Muscle layer of duodenum (tissue), 2 donors: ENCODE results near the gene ORMDL3.
A peak's percentile ranks its signal among the peaks of the same experiment; 100 is the strongest.
"Not testable (repeated sequence)": the region's sequence is repeated elsewhere in the genome, so short reads cannot be mapped to it uniquely, and the experiment has no call there.

ENCODE experiments used
- H3K27ac ChIP-seq: one replicate; pipeline ENCODE4 v1.7.0; 2013; ENCODE audit warnings: mild to moderate bottlenecking, low read length
- H3K27me3 ChIP-seq: one replicate; pipeline ENCODE4 v1.7.0; 2013; ENCODE audit warnings: low read depth, mild to moderate bottlenecking, control low read depth, low read length
- H3K36me3 ChIP-seq, 2 donors: one replicate each; pipeline ENCODE4 v1.7.0; 2013; ENCODE audit warnings: low read length in 2 of 2, control low read depth in 1 of 2, mild to moderate bottlenecking in 1 of 2; ENCODE audit not compliant: insufficient read depth in 2 of 2, control insufficient read depth in 1 of 2
- H3K4me1 ChIP-seq, 2 donors: one replicate each; pipeline ENCODE4 v1.7.0; 2013; ENCODE audit warnings: low read length in 2 of 2, mild to moderate bottlenecking in 2 of 2, control low read depth in 1 of 2, moderate library complexity in 1 of 2; ENCODE audit not compliant: insufficient read depth in 2 of 2, control insufficient read depth in 1 of 2
- H3K4me3 ChIP-seq, 2 donors: one replicate each; pipeline ENCODE4 v1.7.0; 2013; ENCODE audit warnings: low read length in 2 of 2, low read depth in 1 of 2, mild to moderate bottlenecking in 1 of 2
- H3K9me3 ChIP-seq, 2 donors: one replicate each; pipeline ENCODE4 v1.7.0; 2013; ENCODE audit warnings: low read length in 2 of 2, control low read depth in 1 of 2, mild to moderate bottlenecking in 1 of 2; ENCODE audit not compliant: control insufficient read depth in 1 of 2
- donor health status: healthy.

Gene ORMDL3

GRCh38 chr17:39963829-39964228 is 36.4 kb upstream of the ORMDL3 start:
- H3K4me3 ChIP-seq: no peak overlapping the region
- no peaks in the 10 kb centered on the region for H3K9me3 ChIP-seq
- H3K36me3 ChIP-seq: no peaks in the 10 kb centered on the region
- H3K27ac ChIP-seq: no peak overlapping the region
- no peaks in the 10 kb centered on the region for H3K27me3 ChIP-seq
- H3K4me1 ChIP-seq: peaks cover 0 to 4% of the 10 kb centered on the region in 2 donors

- peaks cover 0 to 4% of the 10 kb centered on the region in 2 donors for H3K4me1 ChIP-seq
- no peak within 1 kb of the TSS for H3K27ac ChIP-seq
- H3K27me3 ChIP-seq: no peaks in the 10 kb centered on the region
- H3K9me3 ChIP-seq: no peaks in the 10 kb centered on the region
- H3K36me3 ChIP-seq: no peaks in the 10 kb centered on the region
- no peak within 1 kb of the TSS for H3K4me3 ChIP-seq
These were observed 35.3 kb upstream of the ORMDL3 start, which contains the start of gene GSDMA for GRCh38 chr17:39962642-39963220. TSS of gene GSDMA (plus strand) at chr17:39963004. CDS start at chr17:39965688, 2,684 bp downstream.

GRCh38 chr17:39960524-39961041 is 33.2 kb upstream of the ORMDL3 start:
- Histone ChIP-seq H3K27ac (no peak overlapping the region), H3K4me3 (no peak overlapping the region), H3K27me3 (no peaks in the 10 kb centered on the region), H3K36me3 (no peaks in the 10 kb centered on the region), H3K9me3 (no peaks in the 10 kb centered on the region), H3K4me1 (peaks cover 0 to 4% of the 10 kb centered on the region in 2 donors)

GRCh38 chr17:39955726-39956225 is 28.4 kb upstream of the ORMDL3 start:
- Histone ChIP-seq H3K4me1 (peaks cover 0 to 8% of the 10 kb centered on the region in 2 donors), H3K9me3 (no peaks in the 10 kb centered on the region), H3K27me3 (no peaks in the 10 kb centered on the region), H3K4me3 (no peak overlapping the region), H3K36me3 (no peaks in the 10 kb centered on the region), H3K27ac (no peak overlapping the region)

GRCh38 chr17:39954876-39955275 is 27.5 kb upstream of the ORMDL3 start:
- no peak overlapping the region for H3K4me3 ChIP-seq
- peaks cover 0 to 8% of the 10 kb centered on the region in 2 donors for H3K4me1 ChIP-seq
- no peaks in the 10 kb centered on the region for H3K36me3 ChIP-seq
- H3K9me3 ChIP-seq: no peaks in the 10 kb centered on the region
- H3K27me3 ChIP-seq: no peaks in the 10 kb centered on the region
- no peak overlapping the region for H3K27ac ChIP-seq

- H3K27me3 ChIP-seq: no peaks in the 10 kb centered on the region
- H3K36me3 ChIP-seq: no peaks in the 10 kb centered on the region
- no peak overlapping the region for H3K27ac ChIP-seq
- no peaks in the 10 kb centered on the region for H3K9me3 ChIP-seq
- H3K4me1 ChIP-seq: peaks cover 0 to 8% of the 10 kb centered on the region in 2 donors
- peak overlapping the region; percentile 46 to 50 for H3K4me3 ChIP-seq
These were observed 26.1 kb upstream of the ORMDL3 start for GRCh38 chr17:39953471-39953888.

- H3K9me3 ChIP-seq: no peaks in the 10 kb centered on the region
- H3K27ac ChIP-seq: no peak overlapping the region
- no peaks in the 10 kb centered on the region for H3K27me3 ChIP-seq
- H3K36me3 ChIP-seq: no peaks in the 10 kb centered on the region
- peak overlapping the region; percentile 50 to 57 for H3K4me3 ChIP-seq
- H3K4me1 ChIP-seq: peaks cover 0 to 8% of the 10 kb centered on the region in 2 donors
These were observed 25.5 kb upstream of the ORMDL3 start for GRCh38 chr17:39952680-39953470.

GRCh38 chr17:39951924-39952679 is 24.7 kb upstream of the ORMDL3 start:
- Histone ChIP-seq H3K27ac (no peak overlapping the region), H3K9me3 (no peaks in the 10 kb centered on the region), H3K4me1 (peaks cover 0 to 8% of the 10 kb centered on the region in 2 donors), H3K36me3 (no peaks in the 10 kb centered on the region), H3K4me3 (peak overlapping the region; percentile 33 to 57), H3K27me3 (no peaks in the 10 kb centered on the region)

- Histone ChIP-seq H3K4me3 (no peak overlapping the region), H3K4me1 (peaks cover 0 to 8% of the 10 kb centered on the region in 2 donors), H3K9me3 (no peaks in the 10 kb centered on the region), H3K27me3 (no peaks in the 10 kb centered on the region), H3K36me3 (no peaks in the 10 kb centered on the region), H3K27ac (no peak overlapping the region)
These were observed 23.5 kb upstream of the ORMDL3 start for GRCh38 chr17:39950871-39951348.

GRCh38 chr17:39949028-39949427 is 21.6 kb upstream of the ORMDL3 start:
- H3K27me3 ChIP-seq: no peaks in the 10 kb centered on the region
- no peaks in the 10 kb centered on the region for H3K36me3 ChIP-seq
- no peak overlapping the region for H3K27ac ChIP-seq
- no peak overlapping the region for H3K4me3 ChIP-seq
- H3K9me3 ChIP-seq: no peaks in the 10 kb centered on the region
- peaks cover 0 to 8% of the 10 kb centered on the region in 2 donors for H3K4me1 ChIP-seq

- not testable (repeated sequence) for H3K4me1 ChIP-seq, H3K4me3 ChIP-seq, H3K27ac ChIP-seq, H3K9me3 ChIP-seq, H3K36me3 ChIP-seq, H3K27me3 ChIP-seq
These were observed 21.1 kb upstream of the ORMDL3 start for GRCh38 chr17:39948489-39948828.
